ENCODE data around the gene ACOT8.

- TF ChIP-seq CTCF (conservative IDR thresholded peaks at IDR 0.05; ENCODE audit: low read depth, low read length) (no peak), POLR2A (IDR thresholded peaks at IDR 0.05; ENCODE audit: low read depth, low read length) (no peak), RFX5 (IDR thresholded peaks at IDR 0.05; ENCODE audit: low read depth, low read length) (no peak), MAZ (IDR thresholded peaks at IDR 0.05; ENCODE audit: borderline replicate concordance, low read depth, low read length) (no peak), MAFK (IDR thresholded peaks at IDR 0.05; ENCODE audit: low read depth, low read length) (no peak), FOS (IDR thresholded peaks at IDR 0.05; ENCODE audit: low read depth, low read length) (no peak), CEBPB (IDR thresholded peaks at IDR 0.05; ENCODE audit: low read depth, low read length) (no peak), MXI1 (IDR thresholded peaks at IDR 0.05; ENCODE audit: borderline replicate concordance, low read depth, low read length) (no peak), SMC3 (IDR thresholded peaks at IDR 0.05; ENCODE audit: low read depth, low read length) (no peak), BHLHE40 (IDR thresholded peaks at IDR 0.05; ENCODE audit: low read depth, low read length) (no peak), RCOR1 (IDR thresholded peaks at IDR 0.05; ENCODE audit: insufficient replicate concordance, low read length) (no peak)
These were observed 36.6 kb upstream of the ACOT8 start for GRCh38 chr20:45893831-45894230.

Data from IMR-90 (cell line).